Measurements from ENCODE around the gene FDPS. TPM values are rescaled to one million over a fixed set of nuclear protein-coding genes. Genes with fewer than 3 reads are reported as not detected.

Gene FDPS
- total RNA-seq, 1 experiment from 2014 or later: 410 TPM

GRCh38 chr1:155329980-155330598, 21.4 kb downstream of the FDPS start:
- H3K36me3 Mint-ChIP-seq (ENCODE audit: insufficient read depth, unreplicated experiment): peaks cover 61% of the 10 kb centered on the region
- intact Hi-C loops (cut with micrococcal nuclease; ENCODE audit: unreplicated experiment): no loop called here
- peaks cover 14% of the 10 kb centered on the region for H3K4me1 Mint-ChIP-seq (ENCODE audit: low read depth, unreplicated experiment)
- no peak overlapping the region for H3K4me3 Mint-ChIP-seq (ENCODE audit: low read depth, unreplicated experiment)
- no peak for DNase-seq
- no peak overlapping the region for H3K27ac Mint-ChIP-seq (ENCODE audit: unreplicated experiment)
- TF ChIP-seq CTCF (IDR thresholded peaks at IDR 0.05; ENCODE audit: unreplicated experiment): no peak
- H3K27me3 Mint-ChIP-seq (ENCODE audit: unreplicated experiment): no peaks in the 10 kb centered on the region
- H3K9me3 Mint-ChIP-seq (ENCODE audit: low read depth, unreplicated experiment): no peaks in the 10 kb centered on the region
- BruUV-seq (replicated peaks): no TSS peak
- CTCF ChIA-PET: no interaction called here

GRCh38 chr1:155334962-155335361, 26.3 kb downstream of the FDPS start:
- Mint-ChIP-seq H3K36me3 (ENCODE audit: insufficient read depth, unreplicated experiment) (peaks cover 52% of the 10 kb centered on the region), H3K9me3 (ENCODE audit: low read depth, unreplicated experiment) (no peaks in the 10 kb centered on the region), H3K4me1 (ENCODE audit: low read depth, unreplicated experiment) (no peaks in the 10 kb centered on the region), H3K27ac (ENCODE audit: unreplicated experiment) (no peak overlapping the region), H3K4me3 (ENCODE audit: low read depth, unreplicated experiment) (no peak overlapping the region), H3K27me3 (ENCODE audit: unreplicated experiment) (no peaks in the 10 kb centered on the region)
- intact Hi-C loops (cut with micrococcal nuclease; ENCODE audit: unreplicated experiment): no loop called here
- no peak for TF ChIP-seq CTCF (IDR thresholded peaks at IDR 0.05; ENCODE audit: unreplicated experiment)
- CTCF ChIA-PET: no interaction called here
- DNase-seq: no peak
- BruUV-seq (replicated peaks): no TSS peak

- Mint-ChIP-seq H3K27ac (ENCODE audit: unreplicated experiment) (no peak overlapping the region), H3K4me3 (ENCODE audit: low read depth, unreplicated experiment) (no peak overlapping the region), H3K9me3 (ENCODE audit: low read depth, unreplicated experiment) (no peaks in the 10 kb centered on the region), H3K36me3 (ENCODE audit: insufficient read depth, unreplicated experiment) (peaks cover 52% of the 10 kb centered on the region), H3K4me1 (ENCODE audit: low read depth, unreplicated experiment) (no peaks in the 10 kb centered on the region), H3K27me3 (ENCODE audit: unreplicated experiment) (no peaks in the 10 kb centered on the region)
- CTCF ChIA-PET: interaction anchor here (0.7 kb wide), 1 partner anchor 8 kb away, joined by 7 read pairs; no protein-coding TSS in a partner anchor
- DNase-seq: no peak
- no peak for TF ChIP-seq CTCF (IDR thresholded peaks at IDR 0.05; ENCODE audit: unreplicated experiment)
- no TSS peak for BruUV-seq (replicated peaks)
- intact Hi-C loops (cut with micrococcal nuclease; ENCODE audit: unreplicated experiment): no loop called here
Observed at GRCh38 chr1:155339515-155340097, 30.9 kb downstream of the FDPS start.

GRCh38 chr1:155342842-155343241, 34.2 kb downstream of the FDPS start:
- Mint-ChIP-seq H3K27me3 (ENCODE audit: unreplicated experiment) (no peaks in the 10 kb centered on the region), H3K9me3 (ENCODE audit: low read depth, unreplicated experiment) (no peaks in the 10 kb centered on the region), H3K4me3 (ENCODE audit: low read depth, unreplicated experiment) (no peak overlapping the region), H3K27ac (ENCODE audit: unreplicated experiment) (no peak overlapping the region), H3K4me1 (ENCODE audit: low read depth, unreplicated experiment) (no peaks in the 10 kb centered on the region), H3K36me3 (ENCODE audit: insufficient read depth, unreplicated experiment) (peaks cover 44% of the 10 kb centered on the region)
- no peak for DNase-seq
- TF ChIP-seq CTCF (IDR thresholded peaks at IDR 0.05; ENCODE audit: unreplicated experiment): no peak
- intact Hi-C loops (cut with micrococcal nuclease; ENCODE audit: unreplicated experiment): no loop called here
- BruUV-seq (replicated peaks): no TSS peak
- CTCF ChIA-PET: interaction anchor here (0.8 kb wide), 1 partner anchor 19 kb away, joined by 3 read pairs; no protein-coding TSS in a partner anchor
